AG04450 (cell line): ENCODE data around the gene MMEL1. TPM values are rescaled to one million over a fixed set of nuclear protein-coding genes. Genes with fewer than 3 reads are reported as not detected.
"Not testable (repeated sequence)": the region's sequence is repeated elsewhere in the genome, so short reads cannot be mapped to it uniquely, and the experiment has no call there.

Experiments
- CTCF ChIA-PET: fragments of 300-600, 350-600 bp; formaldehyde crosslinking; extraction: SDS; loops from one replicate; lab custom pipeline; 2022; ENCODE audit warnings: antibody characterized with exemption, inconsistent platforms; lab: Charles Lee
- POLR2A ChIA-PET: fragments of 350-600 bp; formaldehyde crosslinking; extraction: SDS; loops from one replicate; lab custom pipeline; 2021; ENCODE audit warnings: antibody characterized with exemption, inconsistent platforms; lab: Yijun Ruan, JAX
- DNase-seq: peaks from one replicate; pipeline ENCODE4 v3.0.0-alpha.2; 2011; ENCODE audit warnings: low read depth, low spot score
- H3K27ac ChIP-seq: one replicate; pipeline ENCODE4 v1.5.1; 2012; ENCODE audit warnings: low read depth, low read length, control low read depth
- H3K27me3 ChIP-seq: one replicate; pipeline ENCODE4 v1.6.0; 2012; ENCODE audit warnings: low read length; ENCODE audit not compliant: control insufficient read depth, insufficient read depth
- H3K4me3 ChIP-seq: 2 replicates; pipeline ENCODE4 v1.5.1; 2011; ENCODE audit warnings: mild to moderate bottlenecking, low read depth, low read length, control low read depth
- H3K9me3 ChIP-seq: 2 replicates; pipeline ENCODE4 v1.5.1; 2012; ENCODE audit warnings: low read length; ENCODE audit not compliant: control insufficient read depth, insufficient read depth
- CTCF ChIP-seq: IDR thresholded peaks from 2 replicates; pipeline ENCODE4 v1.5.1; 2011; ENCODE audit warnings: low read depth, low read length, control low read depth, inconsistent platforms
- polyA plus RNA-seq: library from polyadenylated mRNA; depleted of rRNA; stranded (reverse); fragments of >200 nt; gene quantifications from 2 replicates; pipeline ENCODE4 v1.2.3, GENCODE V29; 2011

The MMEL1 gene
- polyA plus RNA-seq, 1 experiment: 0.21 TPM

DNA sequence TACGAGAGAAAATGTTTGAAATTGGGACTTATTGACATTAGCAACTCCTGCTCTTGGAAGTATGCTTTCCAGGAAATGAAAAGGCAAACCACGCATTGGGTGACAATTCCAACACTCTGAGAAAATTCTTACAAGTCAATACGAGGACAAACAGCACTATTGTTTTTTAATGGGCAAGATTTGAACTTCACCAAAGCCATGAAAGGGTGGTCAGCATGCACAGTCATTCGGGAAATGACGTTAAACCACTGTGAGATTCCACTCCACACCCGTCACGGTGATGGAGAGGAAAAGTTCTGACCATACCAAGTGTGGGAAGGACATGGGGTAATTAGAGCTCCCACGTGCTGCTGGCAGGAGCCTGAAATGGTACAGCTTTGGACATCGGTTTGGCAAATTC is 58.5 kb downstream of the MMEL1 start:
- no peak for DNase-seq
- ChIA-PET POLR2A (no interaction called here), CTCF (no interaction called here)
- Histone ChIP-seq H3K27ac (no peak overlapping the region), H3K4me3 (no peak overlapping the region), H3K27me3 (peaks cover 14% of the 10 kb centered on the region), H3K9me3 (no peaks in the 10 kb centered on the region; the same call in 1 of the 2 replicates)
- TF ChIP-seq CTCF: no peak

- H3K9me3 ChIP-seq: no peaks in the 10 kb centered on the region; the same call in 1 of the 2 replicates
- ChIA-PET CTCF (no interaction called here), POLR2A (no interaction called here)
- no peak for DNase-seq
- TF ChIP-seq CTCF: no peak
- no peak overlapping the region for H3K27ac ChIP-seq
- H3K4me3 ChIP-seq: no peak overlapping the region
- H3K27me3 ChIP-seq: peaks cover 19% of the 10 kb centered on the region
Observed at GRCh38 chr1:2573250-2573920, 59.4 kb downstream of the MMEL1 start.

DNA sequence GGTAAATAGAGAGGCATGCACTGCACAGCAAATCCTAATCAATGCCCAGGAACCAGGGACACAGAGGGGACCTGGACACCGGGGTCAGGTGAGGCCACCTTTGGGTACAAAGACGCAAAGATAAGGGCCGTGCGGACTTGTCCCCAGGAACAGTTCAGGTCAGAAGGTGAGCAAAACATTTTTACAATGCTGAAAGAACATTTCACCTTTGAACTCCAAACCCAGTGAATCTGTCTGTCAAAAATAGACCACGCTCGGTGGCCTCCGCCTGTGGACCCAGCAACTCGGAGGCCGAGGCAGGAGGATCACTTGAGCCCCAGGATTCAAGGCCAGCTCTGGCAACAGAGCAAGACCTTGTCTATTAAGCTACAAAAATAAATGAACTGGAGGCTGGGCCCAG is 61.5 kb downstream of the MMEL1 start:
- peaks cover 18% of the 10 kb centered on the region for H3K27me3 ChIP-seq
- POLR2A ChIA-PET: no interaction called here

GRCh38 chr1:2570332-2570731 is 62.5 kb downstream of the MMEL1 start:
- H3K27ac ChIP-seq: no peak overlapping the region
- POLR2A ChIA-PET: no interaction called here
- CTCF ChIA-PET: interaction anchor here (1.1 kb wide), 1 partner anchor 22 kb away, joined by 3 read pairs; no protein-coding TSS in a partner anchor

More for the DNA sequence above, 61.5 kb downstream of the MMEL1 start:
- no peak for DNase-seq
- no peaks in the 10 kb centered on the region; the same call in 1 of the 2 replicates for H3K9me3 ChIP-seq
- CTCF ChIA-PET: interaction anchor here (1.1 kb wide), 1 partner anchor 23 kb away, joined by 3 read pairs; no protein-coding TSS in a partner anchor
- no peak overlapping the region for H3K4me3 ChIP-seq
- H3K27ac ChIP-seq: no peak overlapping the region
- no peak for TF ChIP-seq CTCF

DNA sequence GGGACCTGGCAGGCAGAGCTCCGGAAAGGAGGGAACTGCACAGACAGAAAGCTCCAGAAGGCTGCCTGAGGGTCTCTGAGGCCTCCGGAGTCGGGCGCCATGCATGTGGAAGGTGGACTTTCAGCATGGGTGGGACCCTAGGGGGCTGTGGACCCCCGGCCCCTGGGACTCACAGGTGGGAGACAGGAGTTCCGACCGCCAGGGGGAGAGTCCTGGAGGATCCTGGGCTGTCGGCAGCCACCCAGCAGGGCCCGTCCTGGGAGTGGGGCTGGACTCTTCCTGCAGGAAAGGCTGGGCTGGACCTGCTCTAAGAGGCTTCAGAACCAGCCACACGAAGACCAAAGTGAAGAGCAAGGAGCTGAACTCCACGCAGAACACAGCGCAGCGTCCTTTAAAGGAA is 63.1 kb downstream of the MMEL1 start:
- DNase-seq, H3K9me3 ChIP-seq, H3K27ac ChIP-seq, CTCF ChIA-PET, POLR2A ChIA-PET, H3K4me3 ChIP-seq: not testable (repeated sequence)
- peaks cover 32% of the 10 kb centered on the region for H3K27me3 ChIP-seq

More at GRCh38 chr1:2570332-2570731, 62.5 kb downstream of the MMEL1 start:
- Histone ChIP-seq H3K4me3 (no peak overlapping the region), H3K9me3 (no peaks in the 10 kb centered on the region; the same call in 1 of the 2 replicates), H3K27me3 (peaks cover 27% of the 10 kb centered on the region)
- DNase-seq: no peak
- TF ChIP-seq CTCF: no peak
